Heart left ventricle (tissue), 13 donors: Measurements from ENCODE around the gene USP35.

Source experiments
- POLR2A ChIP-seq, 2 donors: fragments of 450-650 bp; IDR thresholded peaks; one replicate each; pipeline ENCODE4 v1.6.1; 2017; ENCODE audit warnings: antibody characterized with exemption in 2 of 2, mild to moderate bottlenecking in 2 of 2, moderate library complexity in 2 of 2
- TF ChIP-seq, protein P1 (sequence below), 12 donors: fragments of 200-600 bp; sonication (generic) in 4 of 12; IDR thresholded peaks; one replicate each; pipeline versions ENCODE4 v1.5.0 to v1.8.0; 2018 to 2022; ENCODE audit warnings: antibody characterized with exemption in 12 of 12, mild to moderate bottlenecking in 5 of 12
- donor health status: ischemic (EF 13 %, LVEDD 7.1; RV severe dilation, severe dysfunction).
- donor health status: DM: no; HTN: yes; CAD: no.
- donor health status: DM: no; HTN: no; CAD: no.
- donor health status: ischemic (EF 25% LVEDD 6.9; RV normal size, moderate dysfunction).
- donor health status: ischemic (EF 25% LVEDD 5.7; RV mildly dilated, moderate dysfunction).
- donor health status: ischemic (EF 35%, LVEDD 5.7; RV mildly dilated, moderate dysfunction).
- donor health status: nonischemic (EF 11% LVEDD 7.7; RV severe dilation, severe dysfunction).
- donor health status: DM: yes; HTN: yes; CAD: no.
- donor health status: PGD.
- donor health status: ischemic (EF 29% LVEDD 5.4; RV normal size, mild dysfunction).
- donor health status: nonischemic (EF 23%, LVEDD 6.1; RV moderate dilation, normal function).

GRCh38 chr11:78223320-78223954 lies 34.7 kb downstream of the USP35 start:
- no peak for TF ChIP-seq POLR2A (IDR thresholded peaks at IDR 0.05)
- TF ChIP-seq, protein P1, sequence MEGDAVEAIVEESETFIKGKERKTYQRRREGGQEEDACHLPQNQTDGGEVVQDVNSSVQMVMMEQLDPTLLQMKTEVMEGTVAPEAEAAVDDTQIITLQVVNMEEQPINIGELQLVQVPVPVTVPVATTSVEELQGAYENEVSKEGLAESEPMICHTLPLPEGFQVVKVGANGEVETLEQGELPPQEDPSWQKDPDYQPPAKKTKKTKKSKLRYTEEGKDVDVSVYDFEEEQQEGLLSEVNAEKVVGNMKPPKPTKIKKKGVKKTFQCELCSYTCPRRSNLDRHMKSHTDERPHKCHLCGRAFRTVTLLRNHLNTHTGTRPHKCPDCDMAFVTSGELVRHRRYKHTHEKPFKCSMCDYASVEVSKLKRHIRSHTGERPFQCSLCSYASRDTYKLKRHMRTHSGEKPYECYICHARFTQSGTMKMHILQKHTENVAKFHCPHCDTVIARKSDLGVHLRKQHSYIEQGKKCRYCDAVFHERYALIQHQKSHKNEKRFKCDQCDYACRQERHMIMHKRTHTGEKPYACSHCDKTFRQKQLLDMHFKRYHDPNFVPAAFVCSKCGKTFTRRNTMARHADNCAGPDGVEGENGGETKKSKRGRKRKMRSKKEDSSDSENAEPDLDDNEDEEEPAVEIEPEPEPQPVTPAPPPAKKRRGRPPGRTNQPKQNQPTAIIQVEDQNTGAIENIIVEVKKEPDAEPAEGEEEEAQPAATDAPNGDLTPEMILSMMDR (IDR thresholded peaks at IDR 0.05) = no peak
